GM06990 (cell line): ENCODE results near the gene FAM9C.

ENCODE experiments used
- DNase-seq: peaks from one replicate; pipeline ENCODE4 v3.0.0-alpha.2; 2011; ENCODE audit not compliant: insufficient read length; ENCODE audit errors: extremely low read depth
- H3K27me3 ChIP-seq: replicated peaks from 2 replicates; pipeline ENCODE4 v1.6.0; 2011; ENCODE audit warnings: low read length; ENCODE audit not compliant: control insufficient read depth, insufficient read depth
- H3K36me3 ChIP-seq: 2 replicates; pipeline ENCODE4 v1.5.1; 2011; ENCODE audit warnings: low read length; ENCODE audit not compliant: control insufficient read depth, insufficient read depth
- H3K4me3 ChIP-seq: replicated peaks from 2 replicates; pipeline ENCODE4 v1.5.1; 2011; ENCODE audit warnings: low read depth, mild to moderate bottlenecking, control low read depth, low read length
- CTCF ChIP-seq: IDR thresholded peaks from 2 replicates; pipeline ENCODE4 v1.5.1; 2011; ENCODE audit warnings: low read length, control low read depth, mild to moderate bottlenecking, inconsistent platforms; ENCODE audit not compliant: insufficient read depth, poor library complexity, severe bottlenecking

FAM9C gene

GRCh38 chrX:13015536-13016236 lies 28.7 kb downstream of the FAM9C start:
- Histone ChIP-seq H3K27me3 (no peaks in the 10 kb centered on the region), H3K36me3 (no peaks in the 10 kb centered on the region), H3K4me3 (no peak overlapping the region)
- no peak for TF ChIP-seq CTCF
- no peak for DNase-seq

DNA sequence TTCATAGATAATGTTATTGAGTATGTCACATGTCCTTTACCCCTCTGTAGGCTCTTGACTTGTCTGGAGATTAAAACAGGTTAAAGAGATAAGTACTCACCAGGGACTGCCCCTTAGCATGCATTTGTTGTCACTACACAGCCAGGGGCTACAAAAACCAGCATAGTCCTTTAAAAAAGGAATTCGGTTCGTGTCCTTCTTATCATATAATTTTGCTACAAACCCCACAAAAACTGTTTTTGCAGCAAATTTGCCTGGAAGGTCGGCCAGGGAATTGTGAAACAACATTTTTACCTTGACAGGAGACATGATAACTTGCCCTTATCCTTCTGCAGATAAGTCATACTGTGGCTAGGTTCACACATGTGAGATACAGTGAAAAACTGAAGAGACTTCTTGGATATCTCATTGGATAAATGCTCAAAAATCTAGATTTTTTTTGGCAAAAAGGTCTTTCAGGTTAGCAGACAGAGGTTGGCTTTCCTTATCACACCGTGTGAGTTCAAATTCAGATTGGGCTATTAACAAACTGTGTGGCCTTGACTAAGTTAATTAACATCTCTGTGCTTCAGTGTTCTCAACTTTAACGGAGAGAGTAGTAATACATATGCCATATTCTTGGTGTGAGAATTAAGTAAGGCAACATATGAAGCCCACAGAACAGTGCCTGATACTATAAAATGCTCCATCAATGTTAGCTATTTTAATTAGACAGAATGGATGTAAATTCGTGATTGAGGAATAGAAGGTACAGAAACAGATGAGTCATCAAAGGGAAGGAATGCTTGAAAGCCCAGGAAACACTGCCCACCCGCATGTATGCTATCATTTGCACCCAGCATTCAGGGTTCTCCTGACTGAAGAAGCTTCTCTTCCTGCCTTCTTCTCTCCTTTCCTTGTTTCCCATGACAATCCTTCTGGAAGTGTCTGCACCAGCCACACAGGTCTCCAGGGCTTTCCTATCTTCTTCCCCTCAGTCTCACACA lies 30.0 kb downstream of the FAM9C start:
- Histone ChIP-seq H3K27me3 (no peaks in the 10 kb centered on the region), H3K4me3 (no peak overlapping the region), H3K36me3 (no peaks in the 10 kb centered on the region)
- DNase-seq = no peak
- no peak for TF ChIP-seq CTCF

DNA sequence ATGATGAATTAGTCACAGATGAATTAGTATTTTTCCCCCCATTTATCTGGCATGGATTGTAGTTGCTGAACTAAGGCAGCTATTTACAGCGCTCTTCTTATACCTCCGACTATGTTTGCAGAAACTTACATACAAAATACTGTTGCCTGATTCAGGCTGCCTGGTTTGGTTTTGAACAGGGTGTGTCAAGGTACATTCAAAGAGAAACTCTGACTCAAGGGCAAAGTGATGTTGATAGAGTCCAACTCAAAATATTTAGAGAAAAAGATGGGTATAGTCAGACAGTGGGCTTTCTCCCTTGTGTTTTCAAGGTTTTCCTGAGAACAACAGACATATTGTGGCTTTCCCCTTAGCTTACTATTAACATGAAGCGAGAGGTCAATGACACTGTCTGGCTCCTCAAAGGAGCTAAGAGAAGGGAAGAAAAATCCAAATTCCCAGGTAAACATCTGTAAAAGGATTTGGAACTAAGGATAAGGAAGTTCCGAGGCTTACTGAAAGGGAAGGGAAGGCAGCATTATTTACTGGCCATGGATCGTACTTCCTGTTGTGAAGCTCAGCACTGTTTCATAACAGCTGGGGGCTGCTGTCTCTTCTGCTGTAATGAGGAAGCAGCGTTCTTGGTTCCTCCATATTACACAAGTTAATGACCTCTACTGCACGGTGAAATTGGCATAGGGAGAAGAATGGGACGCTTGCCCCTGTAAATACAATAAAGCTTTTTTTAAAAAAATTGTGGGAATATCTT lies 30.9 kb downstream of the FAM9C start:
- H3K4me3 ChIP-seq = no peak overlapping the region
- TF ChIP-seq CTCF = no peak
- peak; percentile 65 for DNase-seq
- no peaks in the 10 kb centered on the region for H3K36me3 ChIP-seq
- no peaks in the 10 kb centered on the region for H3K27me3 ChIP-seq

DNA sequence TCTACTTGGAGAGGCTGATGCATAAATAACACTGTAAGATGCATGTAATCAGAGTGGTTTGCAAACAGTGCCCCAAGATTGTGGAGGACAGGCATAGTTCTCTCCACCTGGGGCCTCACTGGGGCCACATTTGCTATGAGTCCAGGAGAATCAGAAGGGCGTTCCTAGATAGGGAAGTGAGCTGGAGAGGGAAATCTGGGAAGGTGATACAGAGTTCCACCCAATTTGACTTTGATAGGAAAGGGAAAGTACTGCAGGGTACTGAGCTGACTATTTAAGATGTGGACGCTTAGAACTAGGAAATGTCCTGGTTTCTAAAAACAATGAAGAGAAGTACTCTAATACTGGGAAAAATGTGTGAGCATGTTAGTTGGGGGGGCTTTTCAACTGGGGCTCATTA lies 33.9 kb downstream of the FAM9C start:
- DNase-seq = no peak
- Histone ChIP-seq H3K4me3 (no peak overlapping the region), H3K36me3 (no peaks in the 10 kb centered on the region), H3K27me3 (no peaks in the 10 kb centered on the region)
- no peak for TF ChIP-seq CTCF

- no peaks in the 10 kb centered on the region for H3K27me3 ChIP-seq
- no peaks in the 10 kb centered on the region for H3K36me3 ChIP-seq
- no peak for TF ChIP-seq CTCF
- no peak overlapping the region for H3K4me3 ChIP-seq
- no peak for DNase-seq
Measured at GRCh38 chrX:13009844-13010243, 34.6 kb downstream of the FAM9C start.
